Activated CD8-positive, alpha-beta T cell treated with anti-CD3 and anti-CD28 coated beads, Interleukin-2, amount 10 ng/mL, durations not matched to agents 7 days and 5 days (primary cell): Measurements from ENCODE around the gene SHMT2. TPM values are rescaled to one million over a fixed set of nuclear protein-coding genes. Genes with fewer than 3 reads are reported as not detected.
A peak's percentile ranks its signal among the peaks of the same experiment; 100 is the strongest.

Experiments used
- ATAC-seq: fragments of 150-1000 bp; cut with Tn5 transposase; one replicate; pipeline ENCODE4 v1.10.0; 2021; ENCODE audit warnings: moderate library complexity
- CTCF ChIA-PET: fragments of 350-600 bp; sonication (Branson Sonifier 250); formaldehyde crosslinking; loops from one replicate; lab custom pipeline; 2021; ENCODE audit warnings: antibody characterized with exemption; lab: Charles Lee
- POLR2A ChIA-PET: fragments of 350-600 bp; sonication (Branson Sonifier 250); formaldehyde crosslinking; loops from one replicate; lab custom pipeline; 2021; ENCODE audit warnings: antibody characterized with exemption; lab: Charles Lee
- DNase-seq: peaks from one replicate; pipeline ENCODE4 v3.0.0-alpha.2; 2020
- H3K27ac Mint-ChIP-seq: one replicate; pipeline ENCODE4 v1.8.0; 2021; ENCODE audit warnings: mild to moderate bottlenecking, mixed read lengths
- H3K27me3 Mint-ChIP-seq: one replicate; pipeline ENCODE4 v1.8.0; 2021; ENCODE audit warnings: low read depth, mixed read lengths
- H3K36me3 Mint-ChIP-seq: one replicate; pipeline ENCODE4 v1.8.0; 2021; ENCODE audit warnings: low read depth, mixed read lengths
- H3K4me1 Mint-ChIP-seq: one replicate; pipeline ENCODE4 v1.8.0; 2021; ENCODE audit warnings: low read depth, mixed read lengths
- H3K4me3 Mint-ChIP-seq: one replicate; pipeline ENCODE4 v1.8.0; 2021; ENCODE audit warnings: mild to moderate bottlenecking, mixed read lengths
- H3K9me3 Mint-ChIP-seq: one replicate; pipeline ENCODE4 v1.8.0; 2022; ENCODE audit warnings: mixed read lengths; ENCODE audit not compliant: insufficient read depth
- total RNA-seq, 2 experiments: library from RNA; stranded (reverse); gene quantifications; one replicate each; pipeline ENCODE4 v1.2.3, GENCODE V29; 2021

The SHMT2 gene
- total RNA-seq, 2 experiments from 2014 or later, result 194 to 208 TPM

DNA sequence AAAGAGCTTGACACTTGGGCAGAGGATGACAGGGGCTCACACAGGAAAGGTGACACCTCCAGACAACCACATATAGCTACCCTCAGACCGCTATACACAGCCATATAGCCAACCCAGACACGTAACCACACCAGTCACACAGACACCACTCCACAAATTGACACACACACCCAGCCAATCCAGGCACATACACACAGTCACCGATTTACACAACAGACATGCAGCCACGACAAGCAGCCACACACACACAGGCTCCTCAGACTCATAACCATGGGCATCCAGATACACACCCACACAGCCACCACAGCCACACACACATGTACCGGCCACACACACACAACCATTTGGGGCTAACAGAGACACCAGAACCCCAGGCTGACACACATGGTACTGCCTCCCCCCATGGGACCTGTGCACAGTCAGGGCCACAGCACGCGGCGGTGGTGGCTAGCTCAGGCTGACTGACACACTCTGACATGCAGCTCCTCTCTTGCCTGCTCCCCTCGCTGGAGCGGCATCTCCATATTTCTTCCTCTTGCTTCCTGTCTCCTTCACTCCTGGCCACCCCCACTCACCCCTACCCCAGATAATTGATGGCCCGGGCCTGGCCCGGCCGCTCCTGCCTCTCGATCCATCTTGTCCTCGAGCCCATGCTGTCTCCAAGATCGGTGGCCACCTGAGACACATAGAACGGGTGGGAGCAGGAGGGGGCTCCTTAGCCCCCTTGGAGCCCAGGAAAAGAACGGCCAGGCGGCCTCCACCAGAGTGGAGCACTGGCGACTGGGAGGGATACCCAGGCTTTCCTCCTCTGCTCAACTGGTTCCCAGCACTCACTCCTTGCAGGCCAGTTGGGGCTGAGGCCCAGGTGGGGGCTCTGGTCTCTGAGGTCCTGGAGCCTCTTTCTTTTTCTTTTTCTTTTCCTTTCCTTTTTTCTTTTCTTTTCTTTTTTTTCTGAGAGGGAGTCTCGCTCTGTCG, 6.0 kb upstream of the SHMT2 start:
- H3K9me3 Mint-ChIP-seq, result no peaks in the 10 kb centered on the region
- POLR2A ChIA-PET, result interaction anchor here (1.2 kb wide), 1 partner anchor 14 kb away, joined by 7 read pairs; a partner anchor contains a TSS
- ATAC-seq (peak; percentile 50), DNase-seq (peak; percentile 67)
- H3K4me1 Mint-ChIP-seq, result peaks cover 70% of the 10 kb centered on the region
- CTCF ChIA-PET, result interaction anchor here (0.6 to 13.5 kb wide), 6 partner anchors 9 to 253 kb away, joined by 3 to 389 read pairs (median 5); a partner anchor contains a TSS
- no peak overlapping the region for H3K27ac Mint-ChIP-seq
- no peaks in the 10 kb centered on the region for H3K36me3 Mint-ChIP-seq
- no peak overlapping the region for H3K4me3 Mint-ChIP-seq
- H3K27me3 Mint-ChIP-seq, result peaks cover 73% of the 10 kb centered on the region

DNA sequence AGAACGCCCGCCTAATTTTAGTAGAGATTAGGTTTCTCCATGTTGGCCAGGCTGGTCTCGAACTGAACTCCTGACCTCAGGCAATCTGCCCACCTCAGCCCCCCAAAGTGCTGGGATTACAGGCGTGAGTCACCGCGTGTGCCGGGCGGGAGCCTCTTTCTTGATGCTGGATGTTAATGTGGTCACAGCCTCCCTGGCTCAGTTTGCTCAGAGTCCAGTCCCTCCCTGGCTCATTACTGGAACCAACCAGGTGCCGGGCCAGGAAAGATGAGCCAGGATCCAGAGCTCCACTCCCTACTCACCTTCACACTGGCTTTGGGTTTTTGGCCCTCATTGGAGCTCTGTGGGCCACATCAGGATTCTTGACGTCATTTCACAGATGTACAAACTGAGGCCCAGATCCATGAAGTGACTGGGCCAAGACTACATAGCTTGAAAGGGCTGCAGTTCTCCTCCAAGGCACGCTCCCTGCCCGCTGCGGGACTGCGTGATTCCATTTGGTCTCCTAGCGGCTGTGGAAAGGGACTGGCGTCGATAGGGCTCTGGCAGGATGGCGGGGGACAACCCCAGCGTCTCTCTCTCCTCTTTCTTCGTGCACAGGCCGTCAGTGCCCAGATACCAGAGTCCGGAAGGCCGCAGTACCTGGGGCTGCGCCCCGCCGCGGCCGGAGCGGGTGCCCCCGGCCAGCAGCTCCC, 5.1 kb upstream of the SHMT2 start:
- H3K4me1 Mint-ChIP-seq, result peaks cover 79% of the 10 kb centered on the region
- POLR2A ChIA-PET, result no interaction called here
- no peaks in the 10 kb centered on the region for H3K9me3 Mint-ChIP-seq
- H3K27ac Mint-ChIP-seq, result no peak overlapping the region
- CTCF ChIA-PET, result interaction anchor here (0.6 to 13.5 kb wide), 6 partner anchors 10 to 253 kb away, joined by 3 to 389 read pairs (median 5); a partner anchor contains a TSS
- ATAC-seq (no peak), DNase-seq (no peak)
- peaks cover 65% of the 10 kb centered on the region for H3K27me3 Mint-ChIP-seq
- H3K36me3 Mint-ChIP-seq, result no peaks in the 10 kb centered on the region
- no peak overlapping the region for H3K4me3 Mint-ChIP-seq

DNA sequence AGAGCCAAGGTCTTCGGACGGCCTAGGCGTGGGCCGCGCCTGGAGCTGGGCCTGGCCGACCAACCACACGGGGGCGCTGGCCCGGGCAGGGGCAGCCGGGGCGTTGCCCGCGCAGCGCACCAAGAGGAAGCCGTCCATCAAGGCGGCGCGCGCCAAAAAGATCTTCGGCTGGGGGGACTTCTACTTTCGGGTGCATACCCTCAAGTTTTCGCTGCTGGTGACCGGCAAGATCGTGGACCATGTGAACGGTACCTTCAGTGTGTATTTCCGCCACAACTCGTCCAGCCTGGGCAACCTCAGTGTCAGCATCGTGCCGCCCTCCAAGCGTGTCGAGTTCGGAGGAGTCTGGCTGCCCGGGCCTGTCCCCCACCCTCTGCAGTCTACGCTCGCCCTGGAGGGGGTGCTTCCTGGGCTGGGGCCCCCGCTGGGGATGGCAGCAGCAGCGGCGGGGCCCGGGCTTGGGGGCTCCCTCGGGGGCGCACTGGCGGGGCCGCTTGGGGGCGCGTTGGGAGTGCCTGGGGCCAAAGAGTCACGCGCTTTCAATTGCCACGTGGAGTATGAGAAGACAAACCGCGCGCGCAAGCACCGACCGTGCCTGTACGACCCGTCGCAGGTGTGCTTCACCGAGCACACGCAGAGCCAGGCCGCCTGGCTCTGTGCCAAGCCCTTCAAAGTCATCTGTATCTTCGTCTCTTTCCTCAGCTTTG, 4.4 kb upstream of the SHMT2 start:
- Mint-ChIP-seq H3K4me3 (peak overlapping the region; percentile 42), H3K36me3 (peaks cover 6% of the 10 kb centered on the region), H3K9me3 (no peaks in the 10 kb centered on the region), H3K4me1 (peaks cover 79% of the 10 kb centered on the region), H3K27ac (peak overlapping the region; percentile 47), H3K27me3 (peaks cover 60% of the 10 kb centered on the region)
- ATAC-seq (peak; percentile 37), DNase-seq (peak; percentile 66)
- CTCF ChIA-PET, result interaction anchor here (1.3 to 13.5 kb wide), 5 partner anchors 11 to 234 kb away, joined by 3 to 389 read pairs (median 5); partner anchors contain the start of gene INHBE
- POLR2A ChIA-PET, result interaction anchor here (1.0 to 1.5 kb wide), 2 partner anchors 15 to 234 kb away, joined by 3 to 5 read pairs; partner anchors contain the start of gene GLI1

DNA sequence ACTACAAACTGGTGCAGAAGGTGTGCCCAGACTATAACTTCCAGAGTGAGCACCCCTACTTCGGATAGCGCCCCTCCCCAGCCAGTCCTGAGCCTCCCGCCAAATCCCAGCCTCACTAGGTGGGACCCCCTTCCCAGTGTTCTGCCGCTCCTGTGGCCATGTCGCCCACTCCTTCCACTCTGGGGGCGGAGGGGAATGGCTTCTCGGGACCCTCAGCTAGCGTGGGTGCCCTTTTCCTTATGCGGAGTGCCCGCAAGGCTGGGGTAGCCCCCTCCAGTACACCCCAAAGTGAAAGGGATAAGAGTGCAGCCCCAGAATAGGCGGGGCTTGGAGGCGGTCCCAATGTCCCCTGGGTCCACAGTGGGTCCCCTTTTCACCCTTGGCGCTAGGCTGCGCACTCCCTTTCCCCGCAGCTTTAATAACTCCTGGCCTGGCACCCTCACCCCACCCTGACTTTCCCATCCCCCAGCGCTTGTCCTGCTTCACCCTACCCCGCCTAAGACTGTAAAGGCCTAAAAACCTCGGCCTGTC, 3.8 kb upstream of the SHMT2 start:
- DNase-seq (no peak), ATAC-seq (no peak)
- peaks cover 12% of the 10 kb centered on the region for H3K36me3 Mint-ChIP-seq
- peaks cover 82% of the 10 kb centered on the region for H3K4me1 Mint-ChIP-seq
- H3K9me3 Mint-ChIP-seq, result no peaks in the 10 kb centered on the region
- H3K27ac Mint-ChIP-seq, result peak overlapping the region; percentile 47
- H3K27me3 Mint-ChIP-seq, result peaks cover 56% of the 10 kb centered on the region
- ChIA-PET POLR2A (interaction anchor here (1.0 to 1.6 kb wide), 3 partner anchors 10 to 233 kb away, joined by 3 to 5 read pairs (median 4); partner anchors contain the start of gene GLI1), CTCF (interaction anchor here (1.5 to 13.5 kb wide), 3 partner anchors 11 to 230 kb away, joined by 4 to 389 read pairs (median 167); partner anchors contain the start of gene INHBE)
- peak overlapping the region; percentile 23 for H3K4me3 Mint-ChIP-seq

DNA sequence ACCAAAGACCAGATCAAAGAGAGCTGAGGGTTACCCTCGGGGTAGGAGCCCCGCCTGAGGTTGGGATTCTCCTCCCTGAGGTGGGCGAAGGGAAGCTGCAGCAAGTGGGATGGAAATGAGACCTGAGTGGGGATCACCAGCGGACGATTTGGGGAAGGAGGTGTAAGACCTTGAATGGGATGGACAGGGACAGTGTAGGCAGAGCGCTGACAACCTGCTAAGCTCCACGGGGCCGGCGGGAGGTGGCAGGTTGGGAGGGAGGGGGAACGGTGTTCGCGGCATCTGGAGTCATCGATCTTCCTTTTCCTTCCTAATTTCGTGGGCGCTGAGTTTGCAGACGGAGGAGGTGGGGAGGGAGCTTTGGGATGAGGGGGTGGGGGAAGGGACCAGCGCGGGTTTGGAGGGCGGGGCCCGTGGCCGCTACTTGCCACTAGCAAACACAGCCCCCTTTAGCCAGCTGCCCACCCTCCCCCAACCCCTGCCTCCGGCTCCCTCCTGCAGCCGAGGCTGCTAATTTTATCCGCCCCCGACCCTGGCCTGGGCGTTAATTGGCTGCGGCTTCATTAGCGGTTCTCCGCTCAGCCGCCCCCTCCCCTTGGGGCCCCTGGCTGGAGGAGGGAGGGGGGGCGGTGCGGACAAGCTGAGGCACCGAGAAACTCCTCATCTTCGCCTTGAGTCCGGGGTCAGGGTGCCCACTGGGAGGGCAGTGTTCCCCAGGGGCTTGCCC, 2.8 kb upstream of the SHMT2 start:
- Mint-ChIP-seq H3K4me1 (peaks cover 82% of the 10 kb centered on the region), H3K4me3 (peak overlapping the region; percentile 17), H3K27me3 (peaks cover 46% of the 10 kb centered on the region)

DNA sequence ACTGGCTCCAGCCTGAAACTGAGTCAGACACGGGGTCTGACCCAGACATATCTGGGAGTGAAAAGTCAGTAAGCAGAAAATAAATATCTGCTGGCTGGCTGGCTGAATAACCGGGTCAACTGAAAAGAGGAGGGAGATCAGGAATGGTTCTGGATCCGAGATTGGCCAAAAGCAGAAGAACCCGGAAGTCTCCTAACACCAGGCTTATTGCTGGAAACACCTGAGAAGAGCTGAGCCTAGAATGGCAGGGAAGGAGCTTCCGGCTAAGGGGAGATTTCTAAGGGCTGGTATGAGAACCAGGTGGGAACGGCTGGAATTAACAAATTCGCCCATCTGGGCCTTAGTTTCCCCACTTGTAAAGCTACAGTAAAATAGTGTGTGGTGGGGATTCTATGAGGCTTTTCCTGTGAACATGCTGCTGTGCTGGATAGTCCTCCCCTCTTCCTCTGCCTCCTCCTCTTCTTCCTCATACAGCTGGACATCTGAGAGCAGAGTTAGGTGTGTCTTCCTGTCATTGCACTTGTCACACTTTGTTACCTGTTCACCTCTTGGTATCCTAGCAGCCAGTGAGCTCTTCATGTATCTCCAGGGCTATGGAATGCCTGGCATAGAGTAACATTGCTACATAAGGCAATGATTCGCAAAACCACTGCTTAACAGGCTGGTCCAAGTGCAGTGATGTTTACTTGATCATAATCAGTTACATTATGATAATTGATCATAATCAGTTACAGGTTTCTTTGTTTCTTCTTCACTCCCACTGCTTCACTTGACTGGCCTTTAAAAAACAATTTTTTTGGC, 2.0 kb upstream of the SHMT2 start:
- H3K36me3 Mint-ChIP-seq, result peaks cover 30% of the 10 kb centered on the region
- no peak overlapping the region for H3K27ac Mint-ChIP-seq
- CTCF ChIA-PET, result interaction anchor here (1.1 to 13.5 kb wide), 3 partner anchors 13 to 208 kb away, joined by 3 to 389 read pairs (median 167); a partner anchor contains a TSS
- DNase-seq, result no peak
- H3K27me3 Mint-ChIP-seq, result peaks cover 38% of the 10 kb centered on the region
- POLR2A ChIA-PET, result interaction anchor here (0.6 to 1.6 kb wide), 4 partner anchors 9 to 14 kb away, joined by 3 to 4 read pairs (median 3); a partner anchor contains a TSS
- no peak overlapping the region for H3K4me3 Mint-ChIP-seq
- ATAC-seq, result no peak
- H3K9me3 Mint-ChIP-seq, result no peaks in the 10 kb centered on the region
- H3K4me1 Mint-ChIP-seq, result peaks cover 77% of the 10 kb centered on the region

More for the DNA sequence above, 2.8 kb upstream of the SHMT2 start:
- Mint-ChIP-seq H3K36me3 (peaks cover 22% of the 10 kb centered on the region), H3K27ac (no peak overlapping the region), H3K9me3 (no peaks in the 10 kb centered on the region)
- ChIA-PET POLR2A (interaction anchor here (0.7 to 1.6 kb wide), 5 partner anchors 9 to 590 kb away, joined by 3 to 5 read pairs (median 3); a partner anchor contains a TSS), CTCF (interaction anchor here (1.1 to 13.5 kb wide), 4 partner anchors 12 to 229 kb away, joined by 3 to 389 read pairs (median 86); partner anchors contain the start of gene INHBE)
- no peak for DNase-seq
- ATAC-seq, result no peak

DNA sequence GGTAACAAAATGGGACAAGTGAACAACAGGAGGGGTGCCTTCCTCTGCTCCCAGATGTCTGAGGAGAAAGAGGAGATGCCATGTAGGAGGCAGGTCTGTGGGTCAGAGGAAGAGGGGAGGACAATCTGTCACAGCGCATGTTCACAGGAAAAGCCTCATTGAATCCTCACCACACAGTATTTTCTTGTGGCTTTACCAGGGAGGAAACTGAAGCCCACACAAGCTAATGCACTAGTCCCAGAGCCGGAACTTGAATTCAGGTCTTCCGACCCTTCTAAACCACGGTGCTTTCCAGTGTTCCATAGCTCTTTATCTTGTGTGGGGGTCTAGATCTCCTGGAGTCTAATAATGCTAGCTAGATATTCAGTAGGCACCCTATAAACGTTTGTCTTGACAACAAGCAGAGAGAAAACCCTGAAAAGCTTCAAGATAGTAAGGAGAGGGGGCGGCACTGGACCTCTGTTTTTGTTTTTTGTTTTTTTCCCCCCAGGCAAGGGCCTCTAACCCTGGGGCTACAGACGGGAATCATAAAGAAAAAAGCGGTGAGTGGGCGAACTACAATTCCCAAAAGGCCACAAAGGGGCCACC, 371 bp upstream of the SHMT2 start:
- POLR2A ChIA-PET, result interaction anchor here (0.8 to 2.0 kb wide), 6 partner anchors 9 to 230 kb away, joined by 3 to 13 read pairs (median 6); no protein-coding TSS in a partner anchor
- Mint-ChIP-seq H3K4me1 (peaks cover 66% of the 10 kb centered on the region), H3K4me3 (peak overlapping the region; percentile 98), H3K36me3 (peaks cover 45% of the 10 kb centered on the region), H3K9me3 (no peaks in the 10 kb centered on the region), H3K27ac (peak overlapping the region; percentile 94), H3K27me3 (peaks cover 26% of the 10 kb centered on the region)
- peak; percentile 34 for ATAC-seq
- CTCF ChIA-PET, result interaction anchor here (0.9 to 13.5 kb wide), 14 partner anchors 12 to 870 kb away, joined by 3 to 389 read pairs (median 5); partner anchors contain the start of genes GLI1, INHBE, STAT2 and STAT6
- DNase-seq, result peak; percentile 60

DNA sequence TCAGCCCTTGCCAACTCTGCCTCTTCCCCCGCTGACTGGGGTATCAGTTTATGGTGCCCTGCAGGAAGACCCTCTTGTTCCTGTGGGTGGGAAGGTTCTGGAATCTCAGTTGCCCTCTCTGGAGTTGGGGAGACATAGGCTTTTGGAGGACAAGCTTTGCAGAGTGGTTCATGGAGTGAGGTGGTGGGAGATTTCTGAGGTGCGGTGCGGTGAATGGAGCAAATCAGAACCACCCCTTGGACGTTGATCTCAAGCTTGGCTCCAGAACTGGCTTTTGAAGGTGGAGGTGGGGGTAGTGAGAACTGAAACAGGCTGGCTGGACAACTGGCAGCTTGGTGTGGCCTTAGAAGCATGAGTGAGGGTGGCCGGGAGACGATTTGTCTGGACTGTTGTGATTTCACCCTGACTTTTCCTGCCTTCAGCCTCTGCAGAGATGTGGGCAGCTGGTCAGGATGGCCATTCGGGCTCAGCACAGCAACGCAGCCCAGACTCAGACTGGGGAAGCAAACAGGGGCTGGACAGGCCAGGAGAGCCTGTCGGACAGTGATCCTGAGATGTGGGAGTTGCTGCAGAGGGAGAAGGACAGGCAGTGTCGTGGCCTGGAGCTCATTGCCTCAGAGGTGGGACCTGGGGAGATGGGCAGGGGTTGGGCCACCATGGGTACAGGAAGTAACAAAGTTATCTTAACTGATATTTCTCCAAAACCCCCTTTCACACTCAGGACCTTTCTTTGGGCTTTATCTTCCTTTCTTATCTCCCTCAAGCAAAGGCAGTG, 1.1 kb downstream of the SHMT2 start:
- Mint-ChIP-seq H3K36me3 (peaks cover 55% of the 10 kb centered on the region), H3K4me3 (peak overlapping the region; percentile 98), H3K4me1 (peaks cover 65% of the 10 kb centered on the region), H3K27me3 (peaks cover 16% of the 10 kb centered on the region), H3K9me3 (no peaks in the 10 kb centered on the region), H3K27ac (peak overlapping the region; percentile 94)
- no peak for ATAC-seq
- DNase-seq, result no peak
- ChIA-PET CTCF (interaction anchor here (1.3 to 13.5 kb wide), 6 partner anchors 11 to 229 kb away, joined by 3 to 389 read pairs (median 8); partner anchors contain the start of genes GLI1 and STAT6), POLR2A (interaction anchor here (0.6 to 2.0 kb wide), 6 partner anchors 8 to 228 kb away, joined by 3 to 13 read pairs (median 5); no protein-coding TSS in a partner anchor)
